Measurements from ENCODE around the gene FBLN1.

GRCh38 chr22:45578524-45579147, 76.0 kb downstream of the FBLN1 start:
- no peak for TF ChIP-seq POLR2A (IDR thresholded peaks at IDR 0.05; ENCODE audit: borderline replicate concordance, extremely low read depth, insufficient read depth, insufficient read length)
- no peak for TF ChIP-seq JUND (IDR thresholded peaks at IDR 0.05)
- TF ChIP-seq MAX (IDR thresholded peaks at IDR 0.05), result no peak
- no peak for TF ChIP-seq CTCF (IDR thresholded peaks at IDR 0.05 in 2 of 3, conservative IDR thresholded peaks at IDR 0.05 in 1 of 3; ENCODE audit: borderline replicate concordance in 1 of 3, insufficient read depth in 1 of 3, low read depth in 2 of 3, low read length in 2 of 3)
- no peak for TF ChIP-seq EZH2 (IDR thresholded peaks at IDR 0.05)
- no peak for TF ChIP-seq RAD21 (IDR thresholded peaks at IDR 0.05; ENCODE audit: low read depth)
- no peak for TF ChIP-seq SIN3A (IDR thresholded peaks at IDR 0.05; ENCODE audit: low read depth)
- TF ChIP-seq EZH2phosphoT487 (IDR thresholded peaks at IDR 0.05; ENCODE audit: borderline replicate concordance), result no peak
- TF ChIP-seq REST (IDR thresholded peaks at IDR 0.05; ENCODE audit: low read depth), result no peak
- TF ChIP-seq SRF (IDR thresholded peaks at IDR 0.05; ENCODE audit: low read depth), result no peak
- TF ChIP-seq YY1 (IDR thresholded peaks at IDR 0.05; ENCODE audit: extremely low read depth, insufficient replicate concordance, low read depth, low read length), result no peak
- no peak for TF ChIP-seq TCF7L2 (IDR thresholded peaks at IDR 0.05; ENCODE audit: borderline replicate concordance, extremely low read depth, insufficient read depth, insufficient read length)

Data from HCT116 (cell line).